IMR-90 (cell line): ENCODE results near the gene ZNF296. TPM values are rescaled to one million over a fixed set of nuclear protein-coding genes. Genes with fewer than 3 reads are reported as not detected.

Experiments
- ATAC-seq: fragments of 200-7000 bp; cut with Tn5 transposase; 2 replicates; pipeline ENCODE4 v1.9.1; 2020; ENCODE audit warnings: low read depth, mild to moderate bottlenecking, moderate library complexity
- BruUV-seq: library from RNA; stranded (reverse); fragments of 400-500 nt; replicated peaks from 2 replicates; lab custom pipeline; 2021; lab: Mats Ljungman, UMichigan
- CTCF ChIA-PET: fragments of 300-600 bp; formaldehyde crosslinking; extraction: SDS; loops from one replicate; lab custom pipeline; 2021; ENCODE audit warnings: antibody characterized with exemption; lab: Yijun Ruan, JAX
- POLR2A ChIA-PET: fragments of 300-600 bp; sonication (Branson Sonifier 250); formaldehyde crosslinking; loops from one replicate; lab custom pipeline; 2022; ENCODE audit warnings: antibody characterized with exemption; ENCODE audit not compliant: unreplicated experiment; lab: Charles Lee
- DNase-seq: peaks from one replicate; pipeline ENCODE4 v3.0.0; 2013
- H2AFZ ChIP-seq: replicated peaks from 2 replicates; pipeline ENCODE3; 2013; ENCODE audit warnings: low read length, mild to moderate bottlenecking; ENCODE audit not compliant: poor library complexity
- H2AK5ac ChIP-seq: 2 replicates; pipeline ENCODE4 v1.6.1; 2013; ENCODE audit warnings: low read depth, low read length, inconsistent platforms
- H2AK9ac ChIP-seq: replicated peaks from 2 replicates; pipeline ENCODE3; 2013; ENCODE audit warnings: mild to moderate bottlenecking, low read depth, low read length, moderate library complexity; ENCODE audit not compliant: poor library complexity
- H2BK120ac ChIP-seq: 2 replicates; pipeline ENCODE4 v1.6.1; 2013; ENCODE audit warnings: low read depth, low read length, inconsistent platforms
- H2BK15ac ChIP-seq: 3 replicates; pipeline ENCODE4 v1.6.1; 2013; ENCODE audit warnings: low read depth, low read length, inconsistent platforms
- H2BK20ac ChIP-seq: 2 replicates; pipeline ENCODE4 v1.6.1; 2013; ENCODE audit warnings: low read depth, mild to moderate bottlenecking, inconsistent platforms, low read length, moderate library complexity
- H2BK5ac ChIP-seq: 2 replicates; pipeline ENCODE4 v1.6.1; 2013; ENCODE audit warnings: mild to moderate bottlenecking, low read depth, low read length, inconsistent platforms; ENCODE audit not compliant: poor library complexity, severe bottlenecking
- H3K14ac ChIP-seq: replicated peaks from 2 replicates; pipeline ENCODE4 v1.6.1; 2013; ENCODE audit warnings: low read depth, low read length, inconsistent platforms
- H3K18ac ChIP-seq: 2 replicates; pipeline ENCODE4 v1.6.1; 2013; ENCODE audit warnings: low read depth, low read length, control low read depth
- H3K23ac ChIP-seq: 2 replicates; pipeline ENCODE4 v1.6.1; 2013; ENCODE audit warnings: low read depth, low read length, inconsistent platforms
- H3K27ac ChIP-seq: 2 replicates; pipeline ENCODE4 v1.5.1; 2013; ENCODE audit warnings: mild to moderate bottlenecking, control low read depth, low read length; ENCODE audit not compliant: insufficient read depth
- H3K27me3 ChIP-seq: 2 replicates; pipeline ENCODE4 v1.6.1; 2013; ENCODE audit warnings: low read length; ENCODE audit not compliant: control insufficient read depth, insufficient read depth
- H3K36me3 ChIP-seq: 2 replicates; pipeline ENCODE4 v1.6.1; 2013; ENCODE audit warnings: low read length, mixed read lengths; ENCODE audit not compliant: control insufficient read depth, insufficient read depth
- H3K4ac ChIP-seq: 2 replicates; pipeline ENCODE4 v1.6.1; 2013; ENCODE audit warnings: low read depth, low read length, inconsistent platforms
- H3K4me1 ChIP-seq: 2 replicates; pipeline ENCODE4 v1.6.1; 2013; ENCODE audit warnings: low read length, mixed read lengths; ENCODE audit not compliant: control insufficient read depth, insufficient read depth
- H3K4me2 ChIP-seq: 2 replicates; pipeline ENCODE4 v1.6.1; 2013; ENCODE audit warnings: low read depth, mild to moderate bottlenecking, control low read depth, low read length, moderate library complexity
- H3K4me3 ChIP-seq: 2 replicates; pipeline ENCODE4 v1.5.1; 2013; ENCODE audit warnings: low read depth, mild to moderate bottlenecking, control low read depth, low read length, moderate library complexity; ENCODE audit not compliant: insufficient read depth
- H3K56ac ChIP-seq: 2 replicates; pipeline ENCODE4 v1.6.1; 2013; ENCODE audit warnings: low read length, inconsistent platforms; ENCODE audit not compliant: insufficient read depth; ENCODE audit errors: extremely low read depth
- H3K79me1 ChIP-seq, 2 experiments: 2 replicates each; pipeline ENCODE4 v1.6.1; 2013; ENCODE audit warnings: low read length in 2 of 2, inconsistent platforms in 1 of 2, low read depth in 1 of 2
- H3K9ac ChIP-seq: 2 replicates; pipeline ENCODE4 v1.6.1; 2013; ENCODE audit warnings: low read depth, low read length, control low read depth
- H3K9me1 ChIP-seq: 2 replicates; pipeline ENCODE4 v1.6.1; 2013; ENCODE audit warnings: low read length, inconsistent platforms; ENCODE audit not compliant: insufficient read depth
- H3K9me3 ChIP-seq: 2 replicates; pipeline ENCODE4 v1.6.1; 2013; ENCODE audit warnings: low read length; ENCODE audit not compliant: control insufficient read depth, insufficient read depth
- H4K20me1 ChIP-seq: 2 replicates; pipeline ENCODE4 v1.6.1; 2013; ENCODE audit warnings: low read length, inconsistent platforms; ENCODE audit not compliant: insufficient read depth
- H4K5ac ChIP-seq: 2 replicates; pipeline ENCODE4 v1.6.1; 2013; ENCODE audit warnings: mild to moderate bottlenecking, low read depth, low read length, control low read depth
- H4K8ac ChIP-seq, 2 experiments: 2 replicates each; pipeline ENCODE4 v1.6.1; 2013; ENCODE audit warnings: low read depth in 2 of 2, low read length in 2 of 2, control low read depth in 1 of 2, inconsistent platforms in 1 of 2
- H4K91ac ChIP-seq: 2 replicates; pipeline ENCODE4 v1.6.1; 2013; ENCODE audit warnings: low read depth, low read length, inconsistent platforms; ENCODE audit not compliant: insufficient read depth
- BHLHE40 ChIP-seq: fragments of 150-350 bp; IDR thresholded peaks from 2 replicates; pipeline ENCODE4 v1.6.1; 2016; ENCODE audit warnings: mild to moderate bottlenecking, low read depth, low read length
- CHD1 ChIP-seq: IDR thresholded peaks from 2 replicates; pipeline ENCODE4 v1.6.1; 2012; ENCODE audit warnings: low read depth, low read length, improper control_type of control experiment
- MXI1 ChIP-seq: IDR thresholded peaks from 2 replicates; pipeline ENCODE4 v1.6.1; 2012; ENCODE audit warnings: low read depth, mild to moderate bottlenecking, low read length, moderate library complexity, borderline replicate concordance
- NFE2L2 ChIP-seq: fragments of 150-350 bp; IDR thresholded peaks from 2 replicates; pipeline ENCODE4 v1.6.1; 2016; ENCODE audit warnings: low read depth, mild to moderate bottlenecking, low read length
- POLR2A ChIP-seq: IDR thresholded peaks from 2 replicates; pipeline ENCODE4 v1.6.1; 2012; ENCODE audit warnings: mild to moderate bottlenecking, low read depth, low read length
- RCOR1 ChIP-seq: IDR thresholded peaks from 2 replicates; pipeline ENCODE4 v1.6.1; 2012; ENCODE audit warnings: mild to moderate bottlenecking, low read length, improper control_type of control experiment; ENCODE audit not compliant: insufficient replicate concordance
- WGBS, 2 experiments: methylation state at CpG; one replicate each; pipeline versions ENCODE4 v1.1.5 to v1.1.7; 2013; ENCODE audit warnings: missing lambda C conversion rate in 2 of 2; ENCODE audit not compliant: insufficient read length in 1 of 2; ENCODE audit errors: extremely low coverage in 2 of 2; 5-methylcytosine and 5-hydroxymethylcytosine counted together
- dilution Hi-C: fragments of 300-500 bp; cut with HindIII; formaldehyde crosslinking; loops from one replicate; pipeline ENCODE4 v1.14.3; 2018; ENCODE audit warnings: low sequenced_read_pairs; ENCODE audit not compliant: unreplicated experiment
- in situ Hi-C: fragments of 300-500 bp; cut with MboI; formaldehyde crosslinking; loops from 3 replicates; pipeline ENCODE4 v1.14.3; 2019; ENCODE audit warnings: low sequenced_read_pairs, inconsistent platforms, mixed read lengths
- intact Hi-C: fragments of 100-400 bp; cut with micrococcal nuclease; formaldehyde crosslinking; loops from 2 replicates; pipeline ENCODE4 v1.10.0; 2022
- polyA plus RNA-seq, 3 experiments: library from polyadenylated mRNA; depleted of rRNA; stranded (reverse); fragments of >200 nt; gene quantifications; 2 replicates each; pipeline ENCODE4 v1.2.3, GENCODE V29; 2012; ENCODE audit warnings: low replicate concordance in 1 of 3
- total RNA-seq: library from RNA; depleted of rRNA; stranded (reverse); fragments of >200 nt; gene quantifications from 2 replicates; pipeline ENCODE4 v1.2.3, GENCODE V29; 2012

Gene ZNF296
- total and polyA plus RNA-seq, 2 of the 4 experiments (the other 2 are of a cell fraction), result 0.10 TPM; not detected in 1

GRCh38 chr19:45100201-45100600 lies 23.9 kb upstream of the ZNF296 start:
- intact Hi-C loops (no loop called here), in situ Hi-C loops (no loop called here), dilution Hi-C loops (no loop called here)
- Histone ChIP-seq H4K20me1 (peaks cover 95% of the 10 kb centered on the region), H2BK120ac (no peak overlapping the region), H3K56ac (no peak overlapping the region), H2BK20ac (no peak overlapping the region), H4K5ac (no peak overlapping the region), H3K4me3 (no peak overlapping the region), H3K4me2 (no peak overlapping the region), H3K79me1 (peaks cover 31 to 96% of the 10 kb centered on the region in 2 experiments), H3K27me3 (no peaks in the 10 kb centered on the region), H3K9me1 (peaks cover 59% of the 10 kb centered on the region), H3K9ac (no peak overlapping the region), H2AK9ac (peak overlapping the region; percentile 85), H2BK15ac (no peak overlapping the region), H3K4ac (no peak overlapping the region), H3K14ac (no peak overlapping the region), H2AFZ (no peak overlapping the region), H3K4me1 (peaks cover 39% of the 10 kb centered on the region), H4K8ac (peak overlapping the region in 1 of 2 experiments; percentile 50; a peak in 1 of 4 replicates), H3K18ac (no peak overlapping the region), H3K9me3 (no peaks in the 10 kb centered on the region), H3K36me3 (0 out of 2 replicates have a peak, but pooled peaks cover 1% of the 10 kb centered on the region), H4K91ac (no peak overlapping the region), H2BK5ac (no peak overlapping the region), H3K27ac (no peak overlapping the region), H2AK5ac (peak overlapping the region; percentile 40; the same call in 1 of the 2 replicates), H3K23ac (no peak overlapping the region)
- POLR2A ChIA-PET, result no interaction called here
- CTCF ChIA-PET, result interaction anchor here (0.6 to 1.5 kb wide), 2 partner anchors 31 to 300 kb away, joined by 3 to 5 read pairs; no protein-coding TSS in a partner anchor
- no TSS peak for BruUV-seq
- DNase-seq, result no peak
- no peak for ATAC-seq
- TF ChIP-seq MXI1, result no peak
- no peak for TF ChIP-seq BHLHE40
- no peak for TF ChIP-seq CHD1
- TF ChIP-seq POLR2A, result no peak
- TF ChIP-seq NFE2L2, result no peak
- TF ChIP-seq RCOR1, result no peak
- no CpG with 5 or more reads among the region's 3 CpGs for WGBS, 2 experiments
